Activated CD4-positive, alpha-beta T cell treated with anti-CD3 and anti-CD28 coated beads, Interleukin-2, amount 10 ng/mL, durations not matched to agents 24 days and 14 days (primary cell): Measurements from ENCODE around the gene RNF144A. TPM values are rescaled to one million over a fixed set of nuclear protein-coding genes. Genes with fewer than 3 reads are reported as not detected.

Experiments
- DNase-seq: peaks from one replicate; pipeline ENCODE4 v3.0.0; 2022
- H3K27ac Mint-ChIP-seq: one replicate; pipeline ENCODE4 v1.8.0; 2022; ENCODE audit warnings: mild to moderate bottlenecking, mixed read lengths
- H3K27me3 Mint-ChIP-seq: one replicate; pipeline ENCODE4 v1.8.0; 2022; ENCODE audit warnings: mixed read lengths
- H3K36me3 Mint-ChIP-seq: one replicate; pipeline ENCODE4 v1.8.0; 2022; ENCODE audit warnings: low read depth, mild to moderate bottlenecking, mixed read lengths
- H3K4me1 Mint-ChIP-seq: one replicate; pipeline ENCODE4 v1.8.0; 2021; ENCODE audit warnings: mixed read lengths
- H3K4me3 Mint-ChIP-seq: one replicate; pipeline ENCODE4 v1.8.0; 2022; ENCODE audit warnings: mild to moderate bottlenecking, moderate library complexity, mixed read lengths
- H3K9me3 Mint-ChIP-seq: one replicate; pipeline ENCODE4 v1.8.0; 2021; ENCODE audit warnings: mixed read lengths
- intact Hi-C: fragments of 100-400 bp; cut with micrococcal nuclease; formaldehyde crosslinking; loops from one replicate; pipeline ENCODE4 v1.15.1; 2023
- total RNA-seq: library from RNA; stranded (reverse); gene quantifications from 2 replicates; pipeline ENCODE4 v1.2.3, GENCODE V29; 2022

The RNF144A gene
- total RNA-seq, 1 donor from 2014 or later = 23.0 TPM

GRCh38 chr2:7048762-7049294, 131.6 kb downstream of the RNF144A start:
- intact Hi-C loops = no loop called here
- no peak for DNase-seq
- Mint-ChIP-seq H3K9me3 (no peaks in the 10 kb centered on the region), H3K27ac (no peak overlapping the region), H3K4me3 (no peak overlapping the region), H3K27me3 (no peaks in the 10 kb centered on the region), H3K36me3 (peaks cover 17% of the 10 kb centered on the region), H3K4me1 (peaks cover 4% of the 10 kb centered on the region)

- peaks cover 4% of the 10 kb centered on the region for H3K36me3 Mint-ChIP-seq
- H3K4me3 Mint-ChIP-seq = no peak overlapping the region
- no peaks in the 10 kb centered on the region for H3K9me3 Mint-ChIP-seq
- intact Hi-C loops = no loop called here
- H3K4me1 Mint-ChIP-seq = peaks cover 3% of the 10 kb centered on the region
- H3K27ac Mint-ChIP-seq = no peak overlapping the region
- no peaks in the 10 kb centered on the region for H3K27me3 Mint-ChIP-seq
- no peak for DNase-seq
Observed at GRCh38 chr2:7052404-7052803, 135.2 kb downstream of the RNF144A start.

- Mint-ChIP-seq H3K4me1 (peaks cover 11% of the 10 kb centered on the region), H3K36me3 (no peaks in the 10 kb centered on the region), H3K4me3 (no peak overlapping the region), H3K27ac (no peak overlapping the region), H3K9me3 (no peaks in the 10 kb centered on the region), H3K27me3 (no peaks in the 10 kb centered on the region)
- intact Hi-C loops = no loop called here
- no peak for DNase-seq
Observed at GRCh38 chr2:7053650-7054265, 136.5 kb downstream of the RNF144A start.

- no peaks in the 10 kb centered on the region for H3K27me3 Mint-ChIP-seq
- intact Hi-C loops = no loop called here
- no peaks in the 10 kb centered on the region for H3K9me3 Mint-ChIP-seq
- H3K27ac Mint-ChIP-seq = no peak overlapping the region
- peaks cover 9% of the 10 kb centered on the region for H3K36me3 Mint-ChIP-seq
- H3K4me3 Mint-ChIP-seq = peak overlapping the region; percentile 36
- peaks cover 16% of the 10 kb centered on the region for H3K4me1 Mint-ChIP-seq
- no peak for DNase-seq
Observed at GRCh38 chr2:7057865-7058400, 140.7 kb downstream of the RNF144A start.

- H3K4me1 Mint-ChIP-seq = peaks cover 16% of the 10 kb centered on the region
- H3K4me3 Mint-ChIP-seq = no peak overlapping the region
- intact Hi-C loops = no loop called here
- H3K9me3 Mint-ChIP-seq = no peaks in the 10 kb centered on the region
- H3K27me3 Mint-ChIP-seq = no peaks in the 10 kb centered on the region
- no peak for DNase-seq
- H3K27ac Mint-ChIP-seq = no peak overlapping the region
- peaks cover 22% of the 10 kb centered on the region for H3K36me3 Mint-ChIP-seq
Observed at GRCh38 chr2:7060156-7060555, 142.9 kb downstream of the RNF144A start.

GRCh38 chr2:7060631-7061449, 143.6 kb downstream of the RNF144A start:
- intact Hi-C loops = no loop called here
- H3K4me3 Mint-ChIP-seq = no peak overlapping the region
- no peaks in the 10 kb centered on the region for H3K27me3 Mint-ChIP-seq
- no peak overlapping the region for H3K27ac Mint-ChIP-seq
- no peaks in the 10 kb centered on the region for H3K9me3 Mint-ChIP-seq
- peaks cover 16% of the 10 kb centered on the region for H3K4me1 Mint-ChIP-seq
- H3K36me3 Mint-ChIP-seq = peaks cover 22% of the 10 kb centered on the region
- no peak for DNase-seq

GRCh38 chr2:7061450-7061789, 144.2 kb downstream of the RNF144A start:
- Mint-ChIP-seq H3K36me3 (peaks cover 22% of the 10 kb centered on the region), H3K27me3 (no peaks in the 10 kb centered on the region), H3K9me3 (no peaks in the 10 kb centered on the region), H3K27ac (no peak overlapping the region), H3K4me1 (peaks cover 16% of the 10 kb centered on the region), H3K4me3 (no peak overlapping the region)
- intact Hi-C loops = no loop called here
- no peak for DNase-seq

- peaks cover 16% of the 10 kb centered on the region for H3K4me1 Mint-ChIP-seq
- no peaks in the 10 kb centered on the region for H3K9me3 Mint-ChIP-seq
- DNase-seq = no peak
- intact Hi-C loops = no loop called here
- H3K36me3 Mint-ChIP-seq = peaks cover 22% of the 10 kb centered on the region
- H3K4me3 Mint-ChIP-seq = no peak overlapping the region
- H3K27ac Mint-ChIP-seq = no peak overlapping the region
- H3K27me3 Mint-ChIP-seq = no peaks in the 10 kb centered on the region
Observed at GRCh38 chr2:7061921-7062320, 144.7 kb downstream of the RNF144A start.

GRCh38 chr2:7063789-7064188, 146.6 kb downstream of the RNF144A start:
- intact Hi-C loops = no loop called here
- H3K9me3 Mint-ChIP-seq = no peaks in the 10 kb centered on the region
- no peaks in the 10 kb centered on the region for H3K27me3 Mint-ChIP-seq
- no peak for DNase-seq
- H3K4me3 Mint-ChIP-seq = no peak overlapping the region
- H3K27ac Mint-ChIP-seq = no peak overlapping the region
- peaks cover 5% of the 10 kb centered on the region for H3K4me1 Mint-ChIP-seq
- peaks cover 22% of the 10 kb centered on the region for H3K36me3 Mint-ChIP-seq

- peaks cover 12% of the 10 kb centered on the region for H3K36me3 Mint-ChIP-seq
- DNase-seq = no peak
- intact Hi-C loops = no loop called here
- no peak overlapping the region for H3K4me3 Mint-ChIP-seq
- H3K9me3 Mint-ChIP-seq = no peaks in the 10 kb centered on the region
- no peaks in the 10 kb centered on the region for H3K4me1 Mint-ChIP-seq
- H3K27me3 Mint-ChIP-seq = no peaks in the 10 kb centered on the region
- H3K27ac Mint-ChIP-seq = no peak overlapping the region
Observed at GRCh38 chr2:7068457-7068856, 151.2 kb downstream of the RNF144A start.

- Mint-ChIP-seq H3K27me3 (no peaks in the 10 kb centered on the region), H3K4me3 (no peak overlapping the region), H3K4me1 (no peaks in the 10 kb centered on the region), H3K27ac (no peak overlapping the region), H3K36me3 (peaks cover 6% of the 10 kb centered on the region), H3K9me3 (no peaks in the 10 kb centered on the region)
- no peak for DNase-seq
- intact Hi-C loops = no loop called here
Observed at GRCh38 chr2:7070483-7070882, 153.3 kb downstream of the RNF144A start.

GRCh38 chr2:7071154-7071553, 153.9 kb downstream of the RNF144A start:
- no peak overlapping the region for H3K4me3 Mint-ChIP-seq
- no peaks in the 10 kb centered on the region for H3K9me3 Mint-ChIP-seq
- DNase-seq = no peak
- no peak overlapping the region for H3K27ac Mint-ChIP-seq
- intact Hi-C loops = no loop called here
- H3K36me3 Mint-ChIP-seq = peaks cover 8% of the 10 kb centered on the region
- H3K4me1 Mint-ChIP-seq = no peaks in the 10 kb centered on the region
- H3K27me3 Mint-ChIP-seq = no peaks in the 10 kb centered on the region

- no peak overlapping the region for H3K27ac Mint-ChIP-seq
- DNase-seq = no peak
- H3K27me3 Mint-ChIP-seq = no peaks in the 10 kb centered on the region
- peaks cover 8% of the 10 kb centered on the region for H3K36me3 Mint-ChIP-seq
- intact Hi-C loops = no loop called here
- no peak overlapping the region for H3K4me3 Mint-ChIP-seq
- no peaks in the 10 kb centered on the region for H3K4me1 Mint-ChIP-seq
- H3K9me3 Mint-ChIP-seq = no peaks in the 10 kb centered on the region
Observed at GRCh38 chr2:7071916-7072556, 154.8 kb downstream of the RNF144A start.

- no peaks in the 10 kb centered on the region for H3K27me3 Mint-ChIP-seq
- intact Hi-C loops = no loop called here
- H3K4me3 Mint-ChIP-seq = no peak overlapping the region
- peaks cover 8% of the 10 kb centered on the region for H3K36me3 Mint-ChIP-seq
- no peak overlapping the region for H3K27ac Mint-ChIP-seq
- no peaks in the 10 kb centered on the region for H3K4me1 Mint-ChIP-seq
- no peaks in the 10 kb centered on the region for H3K9me3 Mint-ChIP-seq
- no peak for DNase-seq
Observed at GRCh38 chr2:7073901-7074300, 156.7 kb downstream of the RNF144A start.
